ENCODE measurements around the gene C22orf23. TPM values are rescaled to one million over a fixed set of nuclear protein-coding genes. Genes with fewer than 3 reads are reported as not detected.
"Not testable (repeated sequence)": the region's sequence is repeated elsewhere in the genome, so short reads cannot be mapped to it uniquely, and the experiment has no call there.

Gene C22orf23
- total and polyA plus RNA-seq, 2 donors (not counting 1 experiment from before 2014, with no cell fraction given) = not detected

DNA sequence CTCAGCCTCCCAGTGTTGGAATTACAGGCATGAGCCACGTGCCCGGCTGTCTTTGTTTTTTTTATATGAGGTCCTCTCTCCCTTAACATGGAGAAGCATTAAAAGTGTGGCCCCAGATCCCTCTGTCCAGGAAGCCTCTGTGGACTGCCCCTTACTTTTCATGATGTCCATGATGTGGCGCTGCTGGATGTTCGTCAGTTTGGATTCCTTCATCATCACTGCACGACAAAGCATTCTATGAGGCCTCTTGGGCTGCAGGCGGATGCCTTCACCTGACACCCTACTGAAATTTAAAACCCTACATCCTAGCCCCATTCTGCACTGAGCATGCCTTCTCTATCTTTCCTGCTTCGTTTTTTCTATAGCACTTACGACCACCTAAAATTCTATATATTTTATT lies 2.1 kb downstream of the C22orf23 start:
- H2AFZ ChIP-seq (ENCODE audit: insufficient read depth, low read depth, low read length, poor library complexity, severe bottlenecking) = no peak overlapping the region
- intact Hi-C loops (cut with micrococcal nuclease) = loop anchor here (5.0 kb wide), 1 partner anchor 134 kb away; no protein-coding TSS in a partner anchor
- no peak overlapping the region for H3K9ac ChIP-seq (ENCODE audit: low read length)

DNA sequence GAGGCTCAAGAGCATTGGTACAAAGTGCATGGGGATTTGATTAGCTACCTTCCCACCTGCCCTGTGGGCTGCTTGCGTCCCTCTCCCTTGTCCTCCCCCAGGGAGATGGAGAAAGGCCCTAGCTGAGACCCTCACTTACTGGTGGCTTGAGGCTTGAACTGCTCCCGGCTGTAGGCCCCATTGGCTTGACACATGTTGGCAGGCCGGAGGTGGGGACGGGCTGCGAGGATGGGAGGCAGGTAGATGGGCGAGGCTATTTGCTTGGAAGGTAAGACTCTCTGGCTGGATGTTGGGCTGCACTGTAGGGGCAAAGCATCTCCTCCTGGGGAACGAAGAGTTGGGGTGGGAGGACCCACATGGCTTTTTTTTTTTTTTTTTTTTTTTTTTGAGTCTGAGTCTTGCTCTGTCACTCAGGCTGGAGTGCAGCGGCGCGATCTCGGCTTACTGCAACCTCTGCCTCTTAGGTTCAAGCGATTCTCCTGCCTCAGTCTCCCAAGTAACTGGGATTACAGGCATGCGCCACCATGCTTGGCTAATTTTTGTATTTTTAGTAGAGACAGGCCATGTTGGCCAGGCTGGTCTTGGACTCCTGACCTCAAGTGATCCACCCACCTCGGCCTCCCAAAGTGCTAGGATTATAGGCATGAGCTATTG lies 6.1 kb downstream of the C22orf23 start:
- H3K79me2 ChIP-seq (ENCODE audit: control insufficient read depth, insufficient read depth, low read length); H3K4me1 Mint-ChIP-seq; ATAC-seq (ENCODE audit: low read depth); H3K9me3 ChIP-seq (ENCODE audit: control extremely low read depth in 1 of 3, control insufficient read depth in 2 of 3, insufficient read depth in 1 of 3, low read length in 2 of 3); H3K4me3 Mint-ChIP-seq; H3K9ac ChIP-seq (ENCODE audit: low read length); H3K36me3 ChIP-seq (replicated peaks in 1 of 2; ENCODE audit: control extremely low read depth in 1 of 2, control insufficient read depth in 1 of 2, extremely low read depth in 1 of 2, insufficient read depth in 2 of 2, low read length in 1 of 2); H4K20me1 ChIP-seq (ENCODE audit: control insufficient read depth, insufficient read depth, low read length, poor library complexity, severe bottlenecking); H3K4me1 ChIP-seq (ENCODE audit: control insufficient read depth in 2 of 2, insufficient read depth in 2 of 2, low read length in 2 of 2); H3K27me3 ChIP-seq (replicated peaks in 1 of 4; ENCODE audit: control extremely low read depth in 1 of 4, control insufficient read depth in 3 of 4, insufficient read depth in 4 of 4, low read length in 3 of 4); H3K9me3 Mint-ChIP-seq (ENCODE audit: insufficient read depth); H3K4me2 ChIP-seq (replicated peaks; ENCODE audit: low read depth, low read length, poor library complexity, severe bottlenecking); H3K27ac Mint-ChIP-seq; POLR2A ChIA-PET; H2AFZ ChIP-seq (ENCODE audit: insufficient read depth, low read depth, low read length, poor library complexity, severe bottlenecking); CTCF ChIA-PET; H3K27me3 Mint-ChIP-seq; intact Hi-C loops (cut with micrococcal nuclease); H3K4me3 ChIP-seq (ENCODE audit: control extremely low read depth in 1 of 5, extremely low read depth in 1 of 5, insufficient read depth in 1 of 5, low read depth in 2 of 5, low read length in 4 of 5); H3K27ac ChIP-seq (ENCODE audit: low read length in 2 of 2); DNase-seq: not testable (repeated sequence)
- WGBS (ENCODE audit: insufficient coverage) = 97% methylated on average over 9 of the region's 14 CpGs

More for the DNA sequence above, 2.1 kb downstream of the C22orf23 start:
- H3K4me3 Mint-ChIP-seq = peak overlapping the region; percentile 50
- no peak for DNase-seq
- H3K4me3 ChIP-seq (ENCODE audit: control extremely low read depth in 1 of 5, extremely low read depth in 1 of 5, insufficient read depth in 1 of 5, low read depth in 2 of 5, low read length in 4 of 5) = no peak overlapping the region
- peaks cover 2 to 14% (median 8%) of the 10 kb centered on the region in 4 experiments for H3K27me3 ChIP-seq (replicated peaks in 1 of 4; ENCODE audit: control extremely low read depth in 1 of 4, control insufficient read depth in 3 of 4, insufficient read depth in 4 of 4, low read length in 3 of 4)
- H3K4me1 ChIP-seq (ENCODE audit: control insufficient read depth in 2 of 2, insufficient read depth in 2 of 2, low read length in 2 of 2) = peaks cover 17 to 20% of the 10 kb centered on the region in 2 donors
- H3K9me3 ChIP-seq (ENCODE audit: control extremely low read depth in 1 of 3, control insufficient read depth in 2 of 3, insufficient read depth in 1 of 3, low read length in 2 of 3) = no peaks in the 10 kb centered on the region
- no peaks in the 10 kb centered on the region for H4K20me1 ChIP-seq (ENCODE audit: control insufficient read depth, insufficient read depth, low read length, poor library complexity, severe bottlenecking)
- no peak for TF ChIP-seq EZH2 (IDR thresholded peaks at IDR 0.05; ENCODE audit: borderline replicate concordance, insufficient read depth, low read depth, low read length, poor library complexity, severe bottlenecking)
- TF ChIP-seq, protein P1, sequence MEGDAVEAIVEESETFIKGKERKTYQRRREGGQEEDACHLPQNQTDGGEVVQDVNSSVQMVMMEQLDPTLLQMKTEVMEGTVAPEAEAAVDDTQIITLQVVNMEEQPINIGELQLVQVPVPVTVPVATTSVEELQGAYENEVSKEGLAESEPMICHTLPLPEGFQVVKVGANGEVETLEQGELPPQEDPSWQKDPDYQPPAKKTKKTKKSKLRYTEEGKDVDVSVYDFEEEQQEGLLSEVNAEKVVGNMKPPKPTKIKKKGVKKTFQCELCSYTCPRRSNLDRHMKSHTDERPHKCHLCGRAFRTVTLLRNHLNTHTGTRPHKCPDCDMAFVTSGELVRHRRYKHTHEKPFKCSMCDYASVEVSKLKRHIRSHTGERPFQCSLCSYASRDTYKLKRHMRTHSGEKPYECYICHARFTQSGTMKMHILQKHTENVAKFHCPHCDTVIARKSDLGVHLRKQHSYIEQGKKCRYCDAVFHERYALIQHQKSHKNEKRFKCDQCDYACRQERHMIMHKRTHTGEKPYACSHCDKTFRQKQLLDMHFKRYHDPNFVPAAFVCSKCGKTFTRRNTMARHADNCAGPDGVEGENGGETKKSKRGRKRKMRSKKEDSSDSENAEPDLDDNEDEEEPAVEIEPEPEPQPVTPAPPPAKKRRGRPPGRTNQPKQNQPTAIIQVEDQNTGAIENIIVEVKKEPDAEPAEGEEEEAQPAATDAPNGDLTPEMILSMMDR (IDR thresholded peaks at IDR 0.05) = no peak
- H3K4me2 ChIP-seq (replicated peaks; ENCODE audit: low read depth, low read length, poor library complexity, severe bottlenecking) = no peak overlapping the region
- ATAC-seq (ENCODE audit: low read depth) = no peak
- CTCF ChIA-PET = no interaction called here
- H3K4me1 Mint-ChIP-seq = peaks cover 26% of the 10 kb centered on the region
- H3K36me3 ChIP-seq (replicated peaks in 1 of 2; ENCODE audit: control extremely low read depth in 1 of 2, control insufficient read depth in 1 of 2, extremely low read depth in 1 of 2, insufficient read depth in 2 of 2, low read length in 1 of 2) = no peaks in the 10 kb centered on the region
- H3K27me3 Mint-ChIP-seq = peaks cover 14% of the 10 kb centered on the region
- 87% methylated on average over 3 of the region's 8 CpGs for WGBS (ENCODE audit: insufficient coverage)
- peaks cover 19% of the 10 kb centered on the region for H3K79me2 ChIP-seq (ENCODE audit: control insufficient read depth, insufficient read depth, low read length)
- H3K9me3 Mint-ChIP-seq (ENCODE audit: insufficient read depth) = no peaks in the 10 kb centered on the region
- POLR2A ChIA-PET = no interaction called here
- no peak overlapping the region for H3K27ac Mint-ChIP-seq
- H3K27ac ChIP-seq (ENCODE audit: low read length in 2 of 2) = no peak overlapping the region

DNA sequence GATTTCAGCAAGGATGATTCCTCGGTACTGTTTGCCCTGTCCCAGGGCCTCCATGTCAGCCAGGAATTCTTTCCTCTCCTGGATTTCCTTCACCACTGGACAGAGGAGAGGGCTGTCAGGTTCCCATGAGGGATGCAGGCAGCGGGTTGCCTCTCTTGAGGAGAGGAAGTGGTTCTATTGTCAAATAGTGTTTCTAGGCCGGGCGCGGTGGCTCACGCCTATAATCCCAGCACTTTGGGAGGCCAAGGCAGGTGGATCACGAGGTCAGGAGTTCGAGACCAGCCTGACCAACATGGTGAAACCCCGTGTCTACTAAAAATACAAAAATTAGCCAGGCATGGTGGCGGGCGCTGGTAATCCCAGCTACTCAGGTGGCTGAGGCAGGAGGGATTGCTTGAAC lies 9.0 kb downstream of the C22orf23 start:
- H3K27ac Mint-ChIP-seq; H3K4me3 ChIP-seq (ENCODE audit: control extremely low read depth in 1 of 5, extremely low read depth in 1 of 5, insufficient read depth in 1 of 5, low read depth in 2 of 5, low read length in 4 of 5); H3K27me3 ChIP-seq (replicated peaks in 1 of 4; ENCODE audit: control extremely low read depth in 1 of 4, control insufficient read depth in 3 of 4, insufficient read depth in 4 of 4, low read length in 3 of 4); H3K9me3 Mint-ChIP-seq (ENCODE audit: insufficient read depth); intact Hi-C loops (cut with micrococcal nuclease); H3K4me1 ChIP-seq (ENCODE audit: control insufficient read depth in 2 of 2, insufficient read depth in 2 of 2, low read length in 2 of 2); H3K4me2 ChIP-seq (replicated peaks; ENCODE audit: low read depth, low read length, poor library complexity, severe bottlenecking); H3K79me2 ChIP-seq (ENCODE audit: control insufficient read depth, insufficient read depth, low read length); H3K4me1 Mint-ChIP-seq; CTCF ChIA-PET; H4K20me1 ChIP-seq (ENCODE audit: control insufficient read depth, insufficient read depth, low read length, poor library complexity, severe bottlenecking); H3K27me3 Mint-ChIP-seq; H3K4me3 Mint-ChIP-seq; H3K9me3 ChIP-seq (ENCODE audit: control extremely low read depth in 1 of 3, control insufficient read depth in 2 of 3, insufficient read depth in 1 of 3, low read length in 2 of 3); H3K9ac ChIP-seq (ENCODE audit: low read length); ATAC-seq (ENCODE audit: low read depth); H2AFZ ChIP-seq (ENCODE audit: insufficient read depth, low read depth, low read length, poor library complexity, severe bottlenecking); H3K27ac ChIP-seq (ENCODE audit: low read length in 2 of 2); DNase-seq: not testable (repeated sequence)
- 98% methylated on average over 7 of the region's 11 CpGs for WGBS (ENCODE audit: insufficient coverage)
- POLR2A ChIA-PET = interaction anchor here (0.5 kb wide), 1 partner anchor 246 kb away, joined by 3 read pairs; no protein-coding TSS in a partner anchor
- peaks cover 2 to 15% of the 10 kb centered on the region in 2 experiments for H3K36me3 ChIP-seq (replicated peaks in 1 of 2; ENCODE audit: control extremely low read depth in 1 of 2, control insufficient read depth in 1 of 2, extremely low read depth in 1 of 2, insufficient read depth in 2 of 2, low read length in 1 of 2)

All from B cell (primary cell).